ENCODE data around the gene LRRC2.
"Not testable (repeated sequence)": the region's sequence is repeated elsewhere in the genome, so short reads cannot be mapped to it uniquely, and the experiment has no call there.

The LRRC2 gene

GRCh38 chr3:46551615-46552014 lies 14.5 kb downstream of the LRRC2 start:
- DNase-seq, result no peak

- no peak for DNase-seq
Measured at GRCh38 chr3:46549989-46550388, 16.1 kb downstream of the LRRC2 start.

GRCh38 chr3:46549408-46549904 lies 16.6 kb downstream of the LRRC2 start:
- DNase-seq, result no peak

GRCh38 chr3:46548611-46549010 lies 17.5 kb downstream of the LRRC2 start:
- not testable (repeated sequence) for DNase-seq

- DNase-seq, result no peak
Measured at GRCh38 chr3:46546896-46547440, 19.1 kb downstream of the LRRC2 start.

- no peak for DNase-seq
Measured at GRCh38 chr3:46545818-46546630, 20.1 kb downstream of the LRRC2 start.

GRCh38 chr3:46544771-46545503 lies 21.2 kb downstream of the LRRC2 start:
- no peak for DNase-seq

- DNase-seq, result no peak
Measured at GRCh38 chr3:46542801-46543201, 23.3 kb downstream of the LRRC2 start.

GRCh38 chr3:46542344-46542743 lies 23.8 kb downstream of the LRRC2 start:
- DNase-seq, result no peak

GRCh38 chr3:46541835-46542234 lies 24.3 kb downstream of the LRRC2 start:
- DNase-seq, result no peak

- no peak for DNase-seq
Measured at GRCh38 chr3:46540550-46540949, 25.6 kb downstream of the LRRC2 start.

- DNase-seq, result no peak
Measured at GRCh38 chr3:46539443-46540005, 26.6 kb downstream of the LRRC2 start.

- no peak for DNase-seq
Measured at GRCh38 chr3:46538803-46539442, 27.2 kb downstream of the LRRC2 start.

GRCh38 chr3:46538425-46538802 lies 27.7 kb downstream of the LRRC2 start:
- not testable (repeated sequence) for DNase-seq

- no peak for DNase-seq
Measured at GRCh38 chr3:46537779-46538178, 28.3 kb downstream of the LRRC2 start.

GRCh38 chr3:46537316-46537715 lies 28.8 kb downstream of the LRRC2 start:
- no peak for DNase-seq

- no peak for DNase-seq
Measured at GRCh38 chr3:46536758-46537157, 29.3 kb downstream of the LRRC2 start.

- DNase-seq, result no peak
Measured at GRCh38 chr3:46535746-46536145, 30.4 kb downstream of the LRRC2 start.

- DNase-seq, result no peak
Measured at GRCh38 chr3:46533091-46533490, 33.0 kb downstream of the LRRC2 start.

GRCh38 chr3:46527239-46527638 lies 38.9 kb downstream of the LRRC2 start:
- no peak for DNase-seq

- DNase-seq, result no peak
Measured at GRCh38 chr3:46524832-46525231, 41.3 kb downstream of the LRRC2 start.

GRCh38 chr3:46524008-46524407 lies 42.1 kb downstream of the LRRC2 start:
- no peak for DNase-seq

GRCh38 chr3:46523556-46523955 lies 42.5 kb downstream of the LRRC2 start:
- no peak for DNase-seq
